IMR-90 (cell line): ENCODE data around the gene AUTS2. TPM values are rescaled to one million over a fixed set of nuclear protein-coding genes. Genes with fewer than 3 reads are reported as not detected.

ENCODE experiments used
- ATAC-seq: fragments of 200-7000 bp; cut with Tn5 transposase; 2 replicates; pipeline ENCODE4 v1.9.1; 2020; ENCODE audit warnings: low read depth, mild to moderate bottlenecking, moderate library complexity
- BruUV-seq: library from RNA; stranded (reverse); fragments of 400-500 nt; replicated peaks from 2 replicates; lab custom pipeline; 2021; lab: Mats Ljungman, UMichigan
- CTCF ChIA-PET: fragments of 300-600 bp; formaldehyde crosslinking; extraction: SDS; loops from one replicate; lab custom pipeline; 2021; ENCODE audit warnings: antibody characterized with exemption; lab: Yijun Ruan, JAX
- POLR2A ChIA-PET: fragments of 300-600 bp; sonication (Branson Sonifier 250); formaldehyde crosslinking; loops from one replicate; lab custom pipeline; 2022; ENCODE audit warnings: antibody characterized with exemption; ENCODE audit not compliant: unreplicated experiment; lab: Charles Lee
- DNase-seq: peaks from one replicate; pipeline ENCODE4 v3.0.0; 2013
- H2AFZ ChIP-seq: replicated peaks from 2 replicates; pipeline ENCODE3; 2013; ENCODE audit warnings: low read length, mild to moderate bottlenecking; ENCODE audit not compliant: poor library complexity
- H2AK5ac ChIP-seq: 2 replicates; pipeline ENCODE4 v1.6.1; 2013; ENCODE audit warnings: low read depth, low read length, inconsistent platforms
- H2AK9ac ChIP-seq: replicated peaks from 2 replicates; pipeline ENCODE3; 2013; ENCODE audit warnings: mild to moderate bottlenecking, low read depth, low read length, moderate library complexity; ENCODE audit not compliant: poor library complexity
- H2BK120ac ChIP-seq: 2 replicates; pipeline ENCODE4 v1.6.1; 2013; ENCODE audit warnings: low read depth, low read length, inconsistent platforms
- H2BK15ac ChIP-seq: 3 replicates; pipeline ENCODE4 v1.6.1; 2013; ENCODE audit warnings: low read depth, low read length, inconsistent platforms
- H2BK20ac ChIP-seq: 2 replicates; pipeline ENCODE4 v1.6.1; 2013; ENCODE audit warnings: low read depth, mild to moderate bottlenecking, inconsistent platforms, low read length, moderate library complexity
- H2BK5ac ChIP-seq: 2 replicates; pipeline ENCODE4 v1.6.1; 2013; ENCODE audit warnings: mild to moderate bottlenecking, low read depth, low read length, inconsistent platforms; ENCODE audit not compliant: poor library complexity, severe bottlenecking
- H3K14ac ChIP-seq: replicated peaks from 2 replicates; pipeline ENCODE4 v1.6.1; 2013; ENCODE audit warnings: low read depth, low read length, inconsistent platforms
- H3K18ac ChIP-seq: 2 replicates; pipeline ENCODE4 v1.6.1; 2013; ENCODE audit warnings: low read depth, low read length, control low read depth
- H3K23ac ChIP-seq: 2 replicates; pipeline ENCODE4 v1.6.1; 2013; ENCODE audit warnings: low read depth, low read length, inconsistent platforms
- H3K27ac ChIP-seq: 2 replicates; pipeline ENCODE4 v1.5.1; 2013; ENCODE audit warnings: mild to moderate bottlenecking, control low read depth, low read length; ENCODE audit not compliant: insufficient read depth
- H3K27me3 ChIP-seq: 2 replicates; pipeline ENCODE4 v1.6.1; 2013; ENCODE audit warnings: low read length; ENCODE audit not compliant: control insufficient read depth, insufficient read depth
- H3K36me3 ChIP-seq: 2 replicates; pipeline ENCODE4 v1.6.1; 2013; ENCODE audit warnings: low read length, mixed read lengths; ENCODE audit not compliant: control insufficient read depth, insufficient read depth
- H3K4ac ChIP-seq: 2 replicates; pipeline ENCODE4 v1.6.1; 2013; ENCODE audit warnings: low read depth, low read length, inconsistent platforms
- H3K4me1 ChIP-seq: 2 replicates; pipeline ENCODE4 v1.6.1; 2013; ENCODE audit warnings: low read length, mixed read lengths; ENCODE audit not compliant: control insufficient read depth, insufficient read depth
- H3K4me2 ChIP-seq: 2 replicates; pipeline ENCODE4 v1.6.1; 2013; ENCODE audit warnings: low read depth, mild to moderate bottlenecking, control low read depth, low read length, moderate library complexity
- H3K4me3 ChIP-seq: 2 replicates; pipeline ENCODE4 v1.5.1; 2013; ENCODE audit warnings: low read depth, mild to moderate bottlenecking, control low read depth, low read length, moderate library complexity; ENCODE audit not compliant: insufficient read depth
- H3K56ac ChIP-seq: 2 replicates; pipeline ENCODE4 v1.6.1; 2013; ENCODE audit warnings: low read length, inconsistent platforms; ENCODE audit not compliant: insufficient read depth; ENCODE audit errors: extremely low read depth
- H3K79me1 ChIP-seq, 2 experiments: 2 replicates each; pipeline ENCODE4 v1.6.1; 2013; ENCODE audit warnings: low read length in 2 of 2, inconsistent platforms in 1 of 2, low read depth in 1 of 2
- H3K9ac ChIP-seq: 2 replicates; pipeline ENCODE4 v1.6.1; 2013; ENCODE audit warnings: low read depth, low read length, control low read depth
- H3K9me1 ChIP-seq: 2 replicates; pipeline ENCODE4 v1.6.1; 2013; ENCODE audit warnings: low read length, inconsistent platforms; ENCODE audit not compliant: insufficient read depth
- H3K9me3 ChIP-seq: 2 replicates; pipeline ENCODE4 v1.6.1; 2013; ENCODE audit warnings: low read length; ENCODE audit not compliant: control insufficient read depth, insufficient read depth
- H4K20me1 ChIP-seq: 2 replicates; pipeline ENCODE4 v1.6.1; 2013; ENCODE audit warnings: low read length, inconsistent platforms; ENCODE audit not compliant: insufficient read depth
- H4K5ac ChIP-seq: 2 replicates; pipeline ENCODE4 v1.6.1; 2013; ENCODE audit warnings: mild to moderate bottlenecking, low read depth, low read length, control low read depth
- H4K8ac ChIP-seq, 2 experiments: 2 replicates each; pipeline ENCODE4 v1.6.1; 2013; ENCODE audit warnings: low read depth in 2 of 2, low read length in 2 of 2, control low read depth in 1 of 2, inconsistent platforms in 1 of 2
- H4K91ac ChIP-seq: 2 replicates; pipeline ENCODE4 v1.6.1; 2013; ENCODE audit warnings: low read depth, low read length, inconsistent platforms; ENCODE audit not compliant: insufficient read depth
- BHLHE40 ChIP-seq: fragments of 150-350 bp; IDR thresholded peaks from 2 replicates; pipeline ENCODE4 v1.6.1; 2016; ENCODE audit warnings: mild to moderate bottlenecking, low read depth, low read length
- ELK1 ChIP-seq: fragments of 150-350 bp; IDR thresholded peaks from 2 replicates; pipeline ENCODE4 v1.6.1; 2016; ENCODE audit warnings: low read depth, mild to moderate bottlenecking, low read length, moderate library complexity, borderline replicate concordance
- FOS ChIP-seq: fragments of 150-350 bp; IDR thresholded peaks from 2 replicates; pipeline ENCODE4 v1.6.1; 2016; ENCODE audit warnings: low read depth, low read length
- MAFK ChIP-seq: IDR thresholded peaks from 2 replicates; pipeline ENCODE4 v1.6.1; 2012; ENCODE audit warnings: low read depth, low read length, improper control_type of control experiment
- MAZ ChIP-seq: IDR thresholded peaks from 2 replicates; pipeline ENCODE4 v1.6.1; 2012; ENCODE audit warnings: low read depth, mild to moderate bottlenecking, low read length, improper control_type of control experiment, moderate library complexity, borderline replicate concordance
- MXI1 ChIP-seq: IDR thresholded peaks from 2 replicates; pipeline ENCODE4 v1.6.1; 2012; ENCODE audit warnings: low read depth, mild to moderate bottlenecking, low read length, moderate library complexity, borderline replicate concordance
- NFE2L2 ChIP-seq: fragments of 150-350 bp; IDR thresholded peaks from 2 replicates; pipeline ENCODE4 v1.6.1; 2016; ENCODE audit warnings: low read depth, mild to moderate bottlenecking, low read length
- POLR2A ChIP-seq: IDR thresholded peaks from 2 replicates; pipeline ENCODE4 v1.6.1; 2012; ENCODE audit warnings: mild to moderate bottlenecking, low read depth, low read length
- RAD21 ChIP-seq: IDR thresholded peaks from 2 replicates; pipeline ENCODE4 v1.6.1; 2012; ENCODE audit warnings: low read length, improper control_type of control experiment
- SMC3 ChIP-seq: fragments of 150-350 bp; IDR thresholded peaks from 2 replicates; pipeline ENCODE4 v1.6.1; 2016; ENCODE audit warnings: low read depth, mild to moderate bottlenecking, antibody characterized with exemption, low read length, moderate library complexity
- WGBS, 2 experiments: methylation state at CpG; one replicate each; pipeline versions ENCODE4 v1.1.5 to v1.1.7; 2013; ENCODE audit warnings: missing lambda C conversion rate in 2 of 2; ENCODE audit not compliant: insufficient read length in 1 of 2; ENCODE audit errors: extremely low coverage in 2 of 2; 5-methylcytosine and 5-hydroxymethylcytosine counted together
- dilution Hi-C: fragments of 300-500 bp; cut with HindIII; formaldehyde crosslinking; loops from one replicate; pipeline ENCODE4 v1.14.3; 2018; ENCODE audit warnings: low sequenced_read_pairs; ENCODE audit not compliant: unreplicated experiment
- in situ Hi-C: fragments of 300-500 bp; cut with MboI; formaldehyde crosslinking; loops from 3 replicates; pipeline ENCODE4 v1.14.3; 2019; ENCODE audit warnings: low sequenced_read_pairs, inconsistent platforms, mixed read lengths
- intact Hi-C: fragments of 100-400 bp; cut with micrococcal nuclease; formaldehyde crosslinking; loops from 2 replicates; pipeline ENCODE4 v1.10.0; 2022
- polyA plus RNA-seq, 3 experiments: library from polyadenylated mRNA; depleted of rRNA; stranded (reverse); fragments of >200 nt; gene quantifications; 2 replicates each; pipeline ENCODE4 v1.2.3, GENCODE V29; 2012; ENCODE audit warnings: low replicate concordance in 1 of 3
- total RNA-seq: library from RNA; depleted of rRNA; stranded (reverse); fragments of >200 nt; gene quantifications from 2 replicates; pipeline ENCODE4 v1.2.3, GENCODE V29; 2012
- TF ChIP-seq, protein P1 (sequence below): fragments of 150-350 bp; IDR thresholded peaks from 2 replicates; pipeline ENCODE4 v1.6.1; 2017; ENCODE audit warnings: mild to moderate bottlenecking, antibody characterized with exemption, low read length, low read depth
- TF ChIP-seq, protein P2 (sequence below): conservative IDR thresholded peaks from 2 replicates; pipeline ENCODE4 v1.5.1; 2012; ENCODE audit warnings: mild to moderate bottlenecking, low read depth, low read length, improper control_type of control experiment

Gene AUTS2
- total and polyA plus RNA-seq, 2 of the 4 experiments (the other 2 are of a cell fraction): 0.90 to 3.0 TPM

- no CpG with 5 or more reads among the region's 4 CpGs for WGBS, 2 experiments
- no peak overlapping the region for H3K4me2 ChIP-seq
- intact Hi-C loops (no loop called here), in situ Hi-C loops (no loop called here), dilution Hi-C loops (no loop called here)
- H3K9ac ChIP-seq: no peak overlapping the region
- no peaks in the 10 kb centered on the region for H3K27me3 ChIP-seq
- no TSS peak for BruUV-seq
- no peak overlapping the region for H3K56ac ChIP-seq
- H3K23ac ChIP-seq: no peak overlapping the region
- no peak overlapping the region for H4K91ac ChIP-seq
- ChIA-PET POLR2A (no interaction called here), CTCF (no interaction called here)
- no peak overlapping the region for H2BK20ac ChIP-seq
- no peak overlapping the region for H2AK9ac ChIP-seq
- H3K14ac ChIP-seq: no peak overlapping the region
- no peak overlapping the region for H2BK5ac ChIP-seq
- no peak overlapping the region for H4K8ac ChIP-seq
- H4K20me1 ChIP-seq: no peaks in the 10 kb centered on the region
- no peak overlapping the region for H2AFZ ChIP-seq
- no peak overlapping the region for H3K18ac ChIP-seq
- ATAC-seq (no peak), DNase-seq (no peak)
- H3K4me3 ChIP-seq: no peak overlapping the region
- TF ChIP-seq, protein P1, sequence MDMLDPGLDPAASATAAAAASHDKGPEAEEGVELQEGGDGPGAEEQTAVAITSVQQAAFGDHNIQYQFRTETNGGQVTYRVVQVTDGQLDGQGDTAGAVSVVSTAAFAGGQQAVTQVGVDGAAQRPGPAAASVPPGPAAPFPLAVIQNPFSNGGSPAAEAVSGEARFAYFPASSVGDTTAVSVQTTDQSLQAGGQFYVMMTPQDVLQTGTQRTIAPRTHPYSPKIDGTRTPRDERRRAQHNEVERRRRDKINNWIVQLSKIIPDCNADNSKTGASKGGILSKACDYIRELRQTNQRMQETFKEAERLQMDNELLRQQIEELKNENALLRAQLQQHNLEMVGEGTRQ: no peak
- no peak for TF ChIP-seq MAFK
- no peak for TF ChIP-seq NFE2L2
- no peak for TF ChIP-seq RAD21
- no peak for TF ChIP-seq FOS
- TF ChIP-seq, protein P2, sequence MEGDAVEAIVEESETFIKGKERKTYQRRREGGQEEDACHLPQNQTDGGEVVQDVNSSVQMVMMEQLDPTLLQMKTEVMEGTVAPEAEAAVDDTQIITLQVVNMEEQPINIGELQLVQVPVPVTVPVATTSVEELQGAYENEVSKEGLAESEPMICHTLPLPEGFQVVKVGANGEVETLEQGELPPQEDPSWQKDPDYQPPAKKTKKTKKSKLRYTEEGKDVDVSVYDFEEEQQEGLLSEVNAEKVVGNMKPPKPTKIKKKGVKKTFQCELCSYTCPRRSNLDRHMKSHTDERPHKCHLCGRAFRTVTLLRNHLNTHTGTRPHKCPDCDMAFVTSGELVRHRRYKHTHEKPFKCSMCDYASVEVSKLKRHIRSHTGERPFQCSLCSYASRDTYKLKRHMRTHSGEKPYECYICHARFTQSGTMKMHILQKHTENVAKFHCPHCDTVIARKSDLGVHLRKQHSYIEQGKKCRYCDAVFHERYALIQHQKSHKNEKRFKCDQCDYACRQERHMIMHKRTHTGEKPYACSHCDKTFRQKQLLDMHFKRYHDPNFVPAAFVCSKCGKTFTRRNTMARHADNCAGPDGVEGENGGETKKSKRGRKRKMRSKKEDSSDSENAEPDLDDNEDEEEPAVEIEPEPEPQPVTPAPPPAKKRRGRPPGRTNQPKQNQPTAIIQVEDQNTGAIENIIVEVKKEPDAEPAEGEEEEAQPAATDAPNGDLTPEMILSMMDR: no peak
- TF ChIP-seq SMC3: no peak
- TF ChIP-seq MAZ: no peak
- TF ChIP-seq BHLHE40: no peak
- no peak for TF ChIP-seq POLR2A
- no peak for TF ChIP-seq MXI1
- no peak for TF ChIP-seq ELK1
- no peak overlapping the region for H4K5ac ChIP-seq
- H3K36me3 ChIP-seq: no peaks in the 10 kb centered on the region
- no peak overlapping the region for H2BK120ac ChIP-seq
- no peaks in the 10 kb centered on the region for H3K9me1 ChIP-seq
- H3K9me3 ChIP-seq: peaks cover 2% of the 10 kb centered on the region; the same call in 1 of the 2 replicates
- no peaks in the 10 kb centered on the region for H3K79me1 ChIP-seq
- no peaks in the 10 kb centered on the region for H3K4me1 ChIP-seq
- H3K4ac ChIP-seq: no peak overlapping the region
- H2BK15ac ChIP-seq: no peak overlapping the region
- H2AK5ac ChIP-seq: no peak overlapping the region
- no peak overlapping the region for H3K27ac ChIP-seq
Measured at GRCh38 chr7:69682518-69682917, 84.2 kb downstream of the AUTS2 start.
